Left cardiac atrium (tissue), 4 donors: ENCODE measurements around the gene DMAC2L. TPM values are rescaled to one million over a fixed set of nuclear protein-coding genes. Genes with fewer than 3 reads are reported as not detected.

ENCODE experiments used
- ATAC-seq, 2 donors: fragments of 200-7000 bp; cut with Tn5 transposase; one replicate each; pipeline ENCODE4 v1.9.1; 2020; ENCODE audit warnings: mild to moderate bottlenecking in 2 of 2, moderate library complexity in 2 of 2
- DNase-seq: peaks from one replicate; pipeline ENCODE4 v3.0.0-alpha.2; 2020
- intact Hi-C, 2 donors: fragments of 100-400 bp; cut with DNase I; formaldehyde crosslinking; loops; one replicate each; pipeline versions ENCODE4 v1.14.1 to v1.15.1; 2022 to 2023
- microRNA-seq, 2 donors: library from miRNA; unstranded; fragments of <30 nt; microRNA quantifications; one replicate each; pipeline ENCODE4 v1.2.0, GENCODE V29; 2020
- total RNA-seq, 2 donors: library from RNA; stranded (reverse); fragmentation: NEBNext Ultra II Directional; extraction: Animal tissue kit (Norgen Biotek cat#: 25700); gene quantifications; one replicate each; pipeline ENCODE4 v1.2.1, GENCODE V29; 2021
- donor health status: DM: no; HTN: yes; CAD: no.
- donor health status: DM: no; HTN: yes; CAD: no; lungs with severe emphysema.
- donor health status: DM: yes; HTN: yes; CAD: no.
- donor health status: Dilated cardiomyopathy.

The DMAC2L gene
- total RNA-seq, 2 donors from 2014 or later: 14.4 to 20.2 TPM

- DNase-seq (no peak), ATAC-seq (no peak)
- intact Hi-C loops: no loop called here
Observed at GRCh38 chr14:50366589-50366988, 54.5 kb downstream of the DMAC2L start.

GRCh38 chr14:50371546-50371945, 59.4 kb downstream of the DMAC2L start:
- no peak for DNase-seq
- no peak for ATAC-seq
- intact Hi-C loops: no loop called here

GRCh38 chr14:50373959-50374358, 61.8 kb downstream of the DMAC2L start:
- intact Hi-C loops: no loop called here
- ATAC-seq: no peak
- no peak for DNase-seq

- ATAC-seq: no peak
- intact Hi-C loops: no loop called here
- no peak for DNase-seq
Observed at GRCh38 chr14:50375760-50376159, 63.6 kb downstream of the DMAC2L start.

Small RNAs within 50 kb of the gene (microRNA-seq; reads per million reads assigned to microRNA genes)
- gene MIR4504: 0 reads per million in 2 donors

Other genes starting within 250 kb of the DMAC2L start
- gene VCPKMT, start 195.8 kb upstream of the DMAC2L start, total RNA-seq: 1 to 10 TPM; 3.1 to 5.0 TPM
- gene SOS2, start 80.7 kb upstream of the DMAC2L start, total RNA-seq: 10 to 100 TPM; 25.7 to 25.8 TPM
- 1 to 10 TPM; 8.8 to 9.2 TPM for gene L2HGDH, start 95 bp upstream of the DMAC2L start, total RNA-seq
- gene CDKL1, start 84.6 kb downstream of the DMAC2L start, total RNA-seq: 1 to 10 TPM; 2.9 to 3.0 TPM
- gene MAP4K5, start 220.2 kb downstream of the DMAC2L start, total RNA-seq: 10 to 100 TPM; 17.6 to 25.3 TPM
- gene ATL1, start 247.8 kb downstream of the DMAC2L start, total RNA-seq: 1 to 10 TPM; 1.7 TPM